ENCODE data around the gene KIAA1549. TPM values are rescaled to one million over a fixed set of nuclear protein-coding genes. Genes with fewer than 3 reads are reported as not detected.

The KIAA1549 gene
- total RNA-seq, 2 donors from 2014 or later, result 3.7 to 8.8 TPM

GRCh38 chr7:138834583-138834982, 146.6 kb downstream of the KIAA1549 start:
- H3K4me1 ChIP-seq (replicated peaks), result no peaks in the 10 kb centered on the region
- intact Hi-C loops (cut with DNase I), result no loop called here
- no peaks in the 10 kb centered on the region for H3K9me3 ChIP-seq
- WGBS, result 92% methylated on average over 9 of the region's 9 CpGs
- H3K27ac ChIP-seq, result no peak overlapping the region
- DNase-seq (ENCODE audit: low spot score), result no peak
- H3K27me3 ChIP-seq (replicated peaks; ENCODE audit: insufficient read depth), result no peaks in the 10 kb centered on the region
- no peak for TF ChIP-seq POLR2AphosphoS5 (IDR thresholded peaks at IDR 0.05)
- no peak overlapping the region for H3K4me3 ChIP-seq
- no peaks in the 10 kb centered on the region for H3K36me3 ChIP-seq

- no peak for TF ChIP-seq POLR2A (IDR thresholded peaks at IDR 0.05)
- TF ChIP-seq POLR2AphosphoS5 (IDR thresholded peaks at IDR 0.05), result no peak
- no peak for TF ChIP-seq CTCF (IDR thresholded peaks at IDR 0.05)
- DNase-seq (ENCODE audit: low spot score), result no peak
- Histone ChIP-seq H3K27ac (no peak overlapping the region), H3K9me3 (no peaks in the 10 kb centered on the region), H3K27me3 (replicated peaks; ENCODE audit: insufficient read depth) (no peaks in the 10 kb centered on the region), H3K4me1 (replicated peaks) (no peaks in the 10 kb centered on the region), H3K36me3 (no peaks in the 10 kb centered on the region), H3K4me3 (no peak overlapping the region)
- intact Hi-C loops (cut with DNase I), result no loop called here
- 73% methylated on average over 5 of the region's 5 CpGs for WGBS
Observed at GRCh38 chr7:138833596-138833995, 147.6 kb downstream of the KIAA1549 start.

GRCh38 chr7:138832966-138833365, 148.2 kb downstream of the KIAA1549 start:
- Histone ChIP-seq H3K4me1 (replicated peaks) (no peaks in the 10 kb centered on the region), H3K4me3 (no peak overlapping the region), H3K27ac (no peak overlapping the region), H3K27me3 (replicated peaks; ENCODE audit: insufficient read depth) (no peaks in the 10 kb centered on the region), H3K36me3 (no peaks in the 10 kb centered on the region), H3K9me3 (no peaks in the 10 kb centered on the region)
- no peak for TF ChIP-seq POLR2A (IDR thresholded peaks at IDR 0.05)
- intact Hi-C loops (cut with DNase I), result no loop called here
- 91% methylated on average over 10 of the region's 10 CpGs for WGBS
- DNase-seq (ENCODE audit: low spot score), result no peak

- TF ChIP-seq POLR2A (IDR thresholded peaks at IDR 0.05), result no peak
- TF ChIP-seq CTCF (IDR thresholded peaks at IDR 0.05), result no peak
- no peak for TF ChIP-seq POLR2AphosphoS5 (IDR thresholded peaks at IDR 0.05)
- H3K27me3 ChIP-seq (replicated peaks; ENCODE audit: insufficient read depth), result no peaks in the 10 kb centered on the region
- intact Hi-C loops (cut with DNase I), result no loop called here
- no peak overlapping the region for H3K4me3 ChIP-seq
- no peaks in the 10 kb centered on the region for H3K9me3 ChIP-seq
- 90% methylated on average over 11 of the region's 11 CpGs for WGBS
- no peak for DNase-seq (ENCODE audit: low spot score)
- H3K4me1 ChIP-seq (replicated peaks), result no peaks in the 10 kb centered on the region
- no peak overlapping the region for H3K27ac ChIP-seq
- H3K36me3 ChIP-seq, result no peaks in the 10 kb centered on the region
Observed at GRCh38 chr7:138829335-138829734, 151.9 kb downstream of the KIAA1549 start.

- Histone ChIP-seq H3K27ac (no peak overlapping the region), H3K36me3 (no peaks in the 10 kb centered on the region), H3K9me3 (no peaks in the 10 kb centered on the region), H3K4me1 (replicated peaks) (no peaks in the 10 kb centered on the region), H3K27me3 (replicated peaks; ENCODE audit: insufficient read depth) (no peaks in the 10 kb centered on the region), H3K4me3 (no peak overlapping the region)
- DNase-seq (ENCODE audit: low spot score), result no peak
- TF ChIP-seq CTCF (IDR thresholded peaks at IDR 0.05) (no peak), POLR2A (IDR thresholded peaks at IDR 0.05) (no peak), POLR2AphosphoS5 (IDR thresholded peaks at IDR 0.05) (no peak)
- intact Hi-C loops (cut with DNase I), result no loop called here
- 49% methylated on average over 2 of the region's 2 CpGs for WGBS
Observed at GRCh38 chr7:138828302-138828701, 152.9 kb downstream of the KIAA1549 start.

GRCh38 chr7:138825049-138825721, 156.0 kb downstream of the KIAA1549 start:
- WGBS, result 91% methylated on average over 11 of the region's 11 CpGs
- no peaks in the 10 kb centered on the region for H3K36me3 ChIP-seq
- no peaks in the 10 kb centered on the region for H3K4me1 ChIP-seq (replicated peaks)
- TF ChIP-seq CTCF (IDR thresholded peaks at IDR 0.05), result no peak
- TF ChIP-seq POLR2AphosphoS5 (IDR thresholded peaks at IDR 0.05), result no peak
- TF ChIP-seq POLR2A (IDR thresholded peaks at IDR 0.05), result no peak
- intact Hi-C loops (cut with DNase I), result no loop called here
- no peaks in the 10 kb centered on the region for H3K27me3 ChIP-seq (replicated peaks; ENCODE audit: insufficient read depth)
- no peak for DNase-seq (ENCODE audit: low spot score)
- H3K4me3 ChIP-seq, result no peak overlapping the region
- H3K9me3 ChIP-seq, result no peaks in the 10 kb centered on the region
- H3K27ac ChIP-seq, result no peak overlapping the region
